Superior temporal gyrus (tissue), 1 donor: Measurements from ENCODE around the gene ALG14.
"Not testable (repeated sequence)": the region's sequence is repeated elsewhere in the genome, so short reads cannot be mapped to it uniquely, and the experiment has no call there.

Experiments
- DNase-seq: peaks from one replicate; pipeline ENCODE4 v3.0.0-alpha.2; 2016; ENCODE audit errors: extremely low spot score

The ALG14 gene

DNA sequence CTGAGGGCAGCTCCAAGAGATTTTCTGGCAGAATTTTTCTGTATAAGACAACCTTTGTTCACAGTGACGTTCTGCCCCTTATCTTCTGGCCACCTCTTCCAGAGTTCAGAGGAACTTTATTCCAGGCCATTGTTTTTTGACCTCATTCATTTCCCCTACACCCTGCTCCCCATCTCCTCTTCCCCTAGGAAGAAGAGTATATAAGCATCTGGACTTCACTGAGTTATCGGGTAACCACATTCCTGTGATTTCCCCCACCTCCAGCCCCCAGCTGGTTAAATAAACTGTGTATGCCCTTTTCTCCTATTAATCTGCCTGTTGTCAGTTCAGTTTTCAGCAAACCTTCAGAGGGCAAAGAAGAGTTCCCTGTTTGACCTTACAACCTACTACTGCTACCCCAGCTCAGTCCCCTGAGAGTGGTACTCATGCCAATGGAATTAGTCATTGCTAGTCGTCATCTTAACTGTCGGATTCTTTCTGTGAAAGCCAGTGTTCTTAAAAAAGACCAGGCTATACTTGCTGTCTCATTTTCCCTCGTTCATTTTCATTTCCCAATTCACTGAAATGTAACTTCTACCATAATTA lies 14.3 kb upstream of the ALG14 start:
- no peak for DNase-seq

- no peak for DNase-seq
These were observed 12.6 kb upstream of the ALG14 start for GRCh38 chr1:95085376-95085775.

DNA sequence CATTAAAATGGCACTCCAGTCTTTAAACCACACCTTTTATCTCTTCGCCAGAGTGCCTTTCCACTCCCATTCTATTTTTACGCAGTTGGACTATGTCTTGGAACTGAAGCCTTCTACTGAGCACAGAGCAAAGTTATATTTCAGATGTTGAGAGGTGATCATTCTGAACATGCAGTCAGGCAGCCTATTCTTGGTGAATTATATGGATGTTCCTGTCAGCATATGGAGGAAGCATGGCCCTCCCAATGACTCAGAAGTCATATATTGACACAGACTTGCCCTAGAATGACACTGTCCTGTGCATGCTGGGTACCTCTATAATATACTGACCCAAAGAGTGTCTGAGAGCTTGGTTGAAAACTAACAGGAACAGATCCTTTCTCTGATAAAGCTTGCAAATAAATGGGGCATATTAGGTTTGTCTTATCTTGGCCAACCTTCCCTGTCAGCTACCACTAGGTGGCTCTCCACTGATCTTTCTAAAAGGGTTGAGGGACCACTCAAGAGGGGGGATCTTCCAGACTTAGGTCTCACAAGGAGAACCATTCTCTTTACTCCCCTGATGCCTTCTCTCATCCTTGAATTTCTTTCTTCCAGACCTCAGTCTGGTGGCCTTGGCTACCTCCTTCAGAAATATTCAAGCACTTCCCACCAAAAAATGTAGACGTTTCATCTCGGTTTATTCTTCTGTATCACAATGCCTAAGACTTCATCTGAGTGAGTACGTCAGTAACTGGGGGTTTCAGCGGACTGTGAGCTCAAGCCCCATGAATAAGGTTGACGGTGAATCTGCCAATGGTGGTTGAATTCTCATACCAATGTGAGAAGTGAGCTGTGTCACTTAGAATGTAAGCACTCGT lies 11.8 kb upstream of the ALG14 start:
- peak; percentile 75 for DNase-seq

DNA sequence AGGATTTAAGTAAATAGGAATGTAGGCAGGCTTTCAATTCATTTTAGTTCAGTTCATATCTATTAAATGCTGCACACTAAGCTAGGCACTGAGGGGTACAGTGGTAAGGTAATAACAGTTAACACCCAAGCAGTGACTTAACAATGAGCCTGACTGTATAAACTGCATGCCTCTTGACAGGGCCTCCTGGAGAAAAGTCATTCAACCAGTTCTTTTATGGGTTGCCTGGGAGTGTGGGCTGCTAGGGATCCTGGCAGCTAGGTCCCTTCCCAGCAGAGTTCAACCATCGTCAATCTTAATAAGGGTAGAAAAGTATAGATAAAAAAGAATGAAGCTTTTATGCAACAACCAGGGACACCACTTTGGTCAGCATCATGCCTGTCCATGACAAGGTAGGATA lies 8.1 kb upstream of the ALG14 start:
- DNase-seq: no peak

DNA sequence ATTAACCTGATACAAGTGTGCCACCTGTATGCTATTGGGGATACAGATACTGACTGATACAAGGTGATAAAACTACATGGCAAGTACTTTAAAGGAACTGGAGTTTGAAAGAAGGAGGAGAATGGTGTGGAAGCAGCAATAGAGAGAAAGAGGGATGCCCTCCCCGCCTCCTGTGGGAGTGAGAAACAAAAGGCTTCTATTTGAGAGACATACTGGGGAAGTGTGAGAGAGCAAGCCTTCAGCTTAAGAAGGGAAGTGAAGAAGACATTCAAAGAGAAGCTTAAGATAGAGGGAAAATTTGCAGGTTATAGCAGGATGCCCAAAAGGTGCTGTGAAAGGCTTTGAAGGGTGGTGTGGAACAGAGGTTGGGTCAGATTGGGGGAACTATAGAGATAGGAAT lies 7.7 kb upstream of the ALG14 start:
- DNase-seq: peak; percentile 30

DNA sequence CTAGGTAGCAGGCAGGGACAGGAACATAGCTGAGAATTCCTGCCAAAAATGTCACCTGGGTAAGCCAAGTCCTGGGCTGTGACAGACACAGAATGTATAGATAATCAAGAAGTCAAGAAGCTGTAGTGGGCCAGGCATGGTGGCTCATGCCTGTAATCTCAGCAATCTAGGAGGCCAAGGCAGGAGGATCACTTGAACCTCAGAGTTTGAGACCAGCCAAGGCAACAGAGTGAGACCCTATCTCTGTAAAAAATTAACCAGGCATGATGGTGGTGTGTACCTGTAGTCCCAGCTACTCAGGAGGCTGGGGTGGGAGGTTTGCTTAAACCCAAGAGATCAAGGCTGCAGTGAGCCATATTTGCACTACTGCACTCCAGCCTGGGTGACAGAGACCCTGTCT lies 3.3 kb upstream of the ALG14 start:
- no peak for DNase-seq

DNA sequence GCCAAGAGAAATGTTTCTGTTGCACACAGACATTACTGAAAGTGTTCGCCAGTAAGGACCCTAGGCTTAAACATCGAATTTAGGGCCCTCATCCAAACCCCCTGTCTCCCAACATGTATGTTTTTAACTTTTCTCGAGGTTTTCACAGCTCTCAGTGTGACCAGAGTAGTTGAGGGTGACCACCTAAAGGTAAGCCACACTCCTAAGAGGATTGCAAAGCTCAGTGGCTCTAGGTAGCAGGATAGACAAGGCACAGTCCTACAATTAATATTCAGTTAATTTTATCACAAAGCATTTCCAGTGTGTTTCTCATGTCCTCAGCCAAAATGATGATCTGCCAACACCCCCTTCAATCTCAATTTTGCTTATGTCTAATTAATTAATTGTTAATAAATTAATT lies 695 bp upstream of the ALG14 start:
- DNase-seq: no peak

- DNase-seq: no peak
These were observed 634 bp downstream of the ALG14 start for GRCh38 chr1:95072117-95072516.

DNA sequence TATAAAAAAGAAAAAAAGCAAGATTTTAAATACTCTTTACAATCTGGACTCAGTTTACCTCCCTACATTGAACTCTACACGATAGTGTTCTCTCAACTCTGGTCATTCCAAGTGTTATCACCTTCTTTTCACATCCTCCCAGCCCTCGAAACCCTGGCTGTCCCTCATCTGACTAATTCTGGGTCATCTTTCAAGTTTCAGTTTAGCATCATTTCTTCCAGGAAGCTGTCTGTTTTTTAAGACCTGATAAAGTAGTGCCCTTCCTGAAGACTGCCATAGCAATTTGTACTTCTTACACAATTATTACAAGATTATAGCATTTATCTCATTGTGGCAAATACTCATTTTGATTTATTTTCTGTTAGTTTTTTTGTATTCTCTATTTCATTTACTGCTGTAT lies 1.2 kb downstream of the ALG14 start:
- DNase-seq: no peak

- no peak for DNase-seq
These were observed 3.0 kb downstream of the ALG14 start for GRCh38 chr1:95069710-95070093.

DNA sequence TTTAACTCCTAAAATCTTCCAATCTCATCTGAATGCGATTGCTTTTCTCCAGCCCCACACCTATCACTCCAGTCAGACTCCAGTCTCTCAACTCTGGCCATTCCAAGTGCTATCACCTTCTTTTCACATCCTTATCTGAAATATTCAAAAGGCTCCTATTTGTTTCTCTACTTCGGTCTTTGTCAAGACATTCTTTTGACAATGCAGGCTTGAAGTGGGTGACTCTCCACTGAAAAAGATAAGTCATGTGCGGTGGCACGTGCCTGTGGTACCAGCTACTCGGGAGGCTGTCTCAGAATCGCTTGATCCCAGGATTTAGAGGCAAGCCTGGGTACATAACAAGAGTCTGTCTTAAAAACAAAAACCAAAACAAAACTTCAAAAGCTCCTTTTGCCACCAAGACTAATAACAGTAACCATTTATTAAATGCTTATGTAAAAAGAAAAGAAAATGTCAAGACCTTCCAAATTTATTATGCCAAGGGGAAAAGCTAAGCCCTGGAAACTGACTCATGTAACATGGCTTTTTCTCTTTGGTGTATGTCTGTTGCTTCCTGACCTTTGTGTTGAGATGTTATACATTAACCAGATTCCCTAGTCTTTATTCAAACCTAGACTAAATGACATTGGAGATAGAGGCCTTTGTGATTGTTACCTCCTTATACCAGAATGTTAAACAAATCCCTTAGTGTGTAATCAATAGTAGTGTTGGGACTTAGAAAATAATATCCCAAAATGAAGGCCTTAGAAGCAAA lies 3.6 kb downstream of the ALG14 start:
- DNase-seq: no peak

DNA sequence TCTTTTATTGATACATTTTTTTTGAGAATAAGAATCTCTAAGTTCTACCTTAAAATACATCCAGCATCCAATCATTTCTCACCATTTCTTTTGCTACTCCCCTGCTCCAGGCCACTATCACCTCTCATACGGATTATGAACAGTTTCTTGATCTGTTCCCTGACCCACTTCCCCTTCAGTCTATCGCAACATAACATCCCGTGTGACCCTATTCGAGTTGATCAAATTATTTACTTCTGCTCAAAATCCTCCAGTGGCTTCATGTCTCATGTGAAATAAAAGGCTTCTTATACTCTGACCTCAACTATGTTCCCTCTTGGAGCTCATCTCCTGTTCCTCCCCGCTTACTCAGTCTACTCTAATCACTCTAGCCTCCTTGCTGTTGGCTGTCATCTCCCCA lies 5.2 kb downstream of the ALG14 start:
- DNase-seq: no peak

- no peak for DNase-seq
These were observed 5.7 kb downstream of the ALG14 start for GRCh38 chr1:95067062-95067461.

- DNase-seq: no peak
These were observed 11.2 kb downstream of the ALG14 start for GRCh38 chr1:95061445-95062006.

DNA sequence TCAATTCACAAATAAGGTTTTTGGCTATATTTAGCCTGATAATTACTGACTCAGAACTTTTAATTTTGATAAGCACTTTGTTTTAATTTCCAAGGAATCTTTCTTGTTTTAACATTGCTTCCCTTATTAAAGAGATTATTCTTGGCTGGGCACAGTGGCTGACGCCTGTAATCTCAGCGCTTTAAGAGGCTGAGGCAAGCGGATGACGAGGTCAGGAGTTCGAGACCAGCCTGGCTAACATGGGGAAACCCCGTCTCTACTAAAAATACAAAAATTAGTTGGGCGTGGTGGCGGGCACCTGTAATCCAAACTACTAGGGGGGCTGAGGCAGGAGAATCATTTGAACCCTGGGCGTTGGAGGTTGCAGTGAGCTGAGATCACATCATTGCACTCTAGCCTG lies 13.8 kb downstream of the ALG14 start:
- no peak for DNase-seq

- no peak for DNase-seq
These were observed 15.4 kb downstream of the ALG14 start for GRCh38 chr1:95057351-95057750.

DNA sequence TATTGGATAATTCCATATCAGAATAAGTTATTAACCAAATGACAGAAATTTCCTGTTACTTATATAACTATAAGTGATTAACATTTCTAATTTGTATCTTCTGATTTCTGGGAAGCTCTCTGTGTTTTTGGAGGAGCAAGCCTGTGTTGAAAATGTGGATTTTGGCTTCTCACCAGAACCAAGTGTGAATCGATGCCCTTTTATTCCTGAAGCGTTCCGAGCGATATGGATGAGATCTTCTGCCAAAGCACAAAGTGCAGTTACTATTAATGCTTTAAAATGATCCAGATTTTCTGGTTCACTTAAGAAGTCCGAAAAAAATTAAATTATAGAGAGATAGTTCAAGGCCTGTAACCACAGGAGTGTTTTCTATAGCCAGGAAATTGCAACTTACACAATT lies 22.8 kb downstream of the ALG14 start:
- DNase-seq: no peak

DNA sequence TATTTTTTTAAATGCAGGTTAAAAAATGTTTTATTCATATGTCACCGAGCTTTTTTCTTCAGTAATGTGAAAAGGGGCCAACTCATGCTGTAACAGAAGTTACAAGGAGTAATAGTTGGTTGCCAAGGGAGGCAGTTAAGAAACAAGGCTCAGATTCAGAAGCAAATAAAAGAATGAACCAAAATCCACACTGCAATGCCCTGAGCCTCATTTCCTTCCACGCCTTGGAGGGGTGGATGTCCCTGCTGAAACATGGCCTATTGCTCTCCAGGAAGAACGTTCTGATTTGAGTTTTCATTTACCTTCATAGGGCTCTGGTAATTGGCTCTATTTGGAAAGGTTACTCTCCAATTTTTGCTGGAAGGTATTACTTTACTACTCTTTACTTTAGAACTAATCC lies 24.4 kb downstream of the ALG14 start:
- DNase-seq: no peak

DNA sequence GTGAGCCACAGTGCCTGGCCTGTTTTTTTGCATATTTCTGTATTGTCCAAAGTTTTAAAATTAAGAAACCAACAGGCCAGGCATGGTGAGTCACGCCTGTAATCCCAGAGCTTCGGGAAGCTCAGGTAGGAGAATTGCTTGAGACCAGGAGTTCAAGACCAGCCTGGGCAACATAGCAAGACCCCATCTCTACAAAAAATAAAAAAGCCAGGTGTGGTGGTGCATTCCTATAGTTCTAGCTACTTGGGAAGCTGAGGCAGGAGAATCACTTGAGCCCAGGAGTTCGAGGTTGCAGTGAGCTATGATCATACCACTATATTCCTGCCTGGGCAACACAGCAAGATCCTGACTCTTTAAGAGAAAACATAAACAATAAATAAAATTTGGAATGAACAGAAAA lies 25.1 kb downstream of the ALG14 start:
- DNase-seq: not testable (repeated sequence)

GRCh38 chr1:95046359-95046758 lies 26.4 kb downstream of the ALG14 start:
- no peak for DNase-seq

GRCh38 chr1:95043141-95043980 lies 29.4 kb downstream of the ALG14 start:
- peak; percentile 97 for DNase-seq

- DNase-seq: no peak
These were observed 30.5 kb downstream of the ALG14 start for GRCh38 chr1:95042286-95042685.
